ENCODE measurements around the gene GPHB5. TPM values are rescaled to one million over a fixed set of nuclear protein-coding genes. Genes with fewer than 3 reads are reported as not detected.

GPHB5 gene
- total RNA-seq, 1 donor from 2014 or later: not detected

GRCh38 chr14:63266106-63266505 is 52.6 kb downstream of the GPHB5 start:
- DNase-seq (ENCODE audit: low read depth, low spot score): no peak

Other genes with a start within 250 kb of the GPHB5 start
- 65.8 and 126 TPM in 2 replicates for gene RHOJ, start 114.5 kb downstream of the GPHB5 start, total RNA-seq
- gene PPP2R5E, start 224.4 kb upstream of the GPHB5 start, total RNA-seq: 13.4 and 18.3 TPM in 2 replicates